ENCODE results near the gene SHC2. TPM values are rescaled to one million over a fixed set of nuclear protein-coding genes. Genes with fewer than 3 reads are reported as not detected.
A peak's percentile ranks its signal among the peaks of the same experiment; 100 is the strongest.

The SHC2 gene
- total and polyA plus RNA-seq, 2 of the 8 experiments (the other 6 are each of a cell fraction or from before 2014, with no cell fraction given) = 4.4 to 7.3 TPM

DNA sequence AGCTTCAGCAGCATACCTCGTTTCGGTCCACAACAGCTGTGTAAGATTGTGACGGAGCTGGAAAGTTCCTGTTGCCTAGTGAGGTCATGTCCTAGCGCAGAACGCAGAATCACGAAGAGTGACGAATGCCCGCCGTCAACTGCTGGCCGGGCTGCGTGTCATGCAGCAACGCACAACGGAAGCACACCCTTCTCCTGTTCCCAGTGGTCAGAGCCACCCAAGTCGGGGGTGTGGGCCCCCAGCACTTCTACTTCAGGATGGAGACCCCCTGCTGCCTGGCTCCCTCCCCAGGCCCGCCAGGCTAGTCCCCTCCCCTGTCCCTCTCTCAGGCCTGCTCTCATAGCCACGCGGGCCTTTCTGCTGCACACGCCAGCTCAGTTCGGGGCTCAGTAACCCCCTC lies 77.8 kb downstream of the SHC2 start:
- Histone ChIP-seq H2AFZ (ENCODE audit: low read length) (no peak overlapping the region), H2AK5ac (ENCODE audit: low read depth, low read length) (no peak overlapping the region), H3K14ac (ENCODE audit: insufficient read length) (no peak overlapping the region), H2BK15ac (ENCODE audit: low read length) (no peak overlapping the region), H2BK120ac (replicated peaks; ENCODE audit: low read depth, low read length) (no peak overlapping the region), H4K5ac (ENCODE audit: insufficient read length, low read depth, low read length) (no peak overlapping the region), H3K23ac (ENCODE audit: insufficient read length) (no peak overlapping the region), H3K9ac (replicated peaks in 1 of 4; ENCODE audit: extremely low read depth in 1 of 4, low read depth in 3 of 4, low read length in 3 of 4) (no peak overlapping the region), H3K18ac (ENCODE audit: extremely low read depth, low read length) (no peak overlapping the region), H3K56ac (replicated peaks; ENCODE audit: insufficient read length, low read depth, low read length) (no peak overlapping the region), H3K4ac (replicated peaks; ENCODE audit: insufficient read length, low read depth, low read length) (no peak overlapping the region), H3K9me3 (ENCODE audit: insufficient read depth in 2 of 2, low read depth in 1 of 2, low read length in 1 of 2) (no peaks in the 10 kb centered on the region; a peak in 1 of 4 replicates), H3K4me3 (ENCODE audit: extremely low read depth in 1 of 4, insufficient read depth in 2 of 4, low read depth in 3 of 4, low read length in 4 of 4) (no peak overlapping the region), H2BK5ac (ENCODE audit: low read depth, low read length) (no peak overlapping the region), H4K91ac (replicated peaks; ENCODE audit: insufficient read length, low read length) (no peak overlapping the region), H3K27me3 (replicated peaks in 1 of 4; ENCODE audit: control insufficient read depth in 3 of 4, extremely low read depth in 1 of 4, insufficient read depth in 3 of 4, low read length in 3 of 4) (peaks cover 0 to 3% (median 0%) of the 10 kb centered on the region in 4 experiments; a peak in 1 of 7 replicates), H3K4me1 (replicated peaks in 1 of 4; ENCODE audit: control insufficient read depth in 3 of 4, insufficient read depth in 4 of 4, low read length in 3 of 4) (peaks cover 0 to 11% (median 5%) of the 10 kb centered on the region in 4 experiments; a peak in 2 of 7 replicates), H3K79me2 (ENCODE audit: control insufficient read depth in 1 of 2, insufficient read depth in 2 of 2, low read length in 2 of 2) (no peaks in the 10 kb centered on the region), H3K79me1 (ENCODE audit: low read depth, low read length) (no peaks in the 10 kb centered on the region), H2BK12ac (ENCODE audit: low read depth, low read length) (no peak overlapping the region), H3K23me2 (ENCODE audit: low read depth, low read length) (no peaks in the 10 kb centered on the region), H3K27ac (ENCODE audit: low read depth, low read length) (no peak overlapping the region), H3K4me2 (ENCODE audit: insufficient read depth in 1 of 2, low read depth in 2 of 2, low read length in 2 of 2) (no peak overlapping the region), H4K20me1 (replicated peaks in 1 of 2; ENCODE audit: control insufficient read depth in 1 of 2, insufficient read depth in 2 of 2, low read length in 2 of 2) (no peaks in the 10 kb centered on the region), H2BK20ac (ENCODE audit: low read length) (0 out of 2 replicates have a peak overlapping the region, but pooled peaks have one; percentile 2), H4K8ac (ENCODE audit: extremely low read depth, insufficient read depth, low read length) (no peak overlapping the region), H3K36me3 (ENCODE audit: control insufficient read depth in 2 of 4, insufficient read depth in 4 of 4, low read length in 3 of 4) (no peaks in the 10 kb centered on the region)
- DNase-seq (ENCODE audit: low read depth in 1 of 2, low spot score in 2 of 2) (no peak), FAIRE-seq (no peak)
- 94% methylated on average over 15 of the region's 19 CpGs; no CpG with 5 or more reads in 1 of the 2 experiments for WGBS, 2 experiments (ENCODE audit: extremely low coverage in 1 of 2, insufficient coverage in 1 of 2, insufficient read length in 1 of 2, insufficient replicate concordance in 2 of 2, low coverage in 1 of 2, low lambda C conversion rate in 2 of 2, missing lambda C conversion rate in 1 of 2)
- ChIA-PET POLR2A (ENCODE audit: partially characterized antibody) (interaction anchor here (0.7 to 2.0 kb wide), 3 partner anchors 19 to 127 kb away, joined by 3 to 6 read pairs (median 3); no protein-coding TSS in a partner anchor), CTCF (ENCODE audit: partially characterized antibody) (interaction anchor here (0.6 to 3.1 kb wide), 7 partner anchors 8 to 564 kb away, joined by 3 to 20 read pairs (median 7); partner anchors contain the start of genes MADCAM1 and TPGS1)
- TF ChIP-seq SUZ12 (IDR thresholded peaks at IDR 0.05; ENCODE audit: low read length) (no peak), SP2 (IDR thresholded peaks at IDR 0.05; ENCODE audit: low read length) (no peak), NANOG (IDR thresholded peaks at IDR 0.05; ENCODE audit: insufficient read depth, low read depth, low read length, poor library complexity, severe bottlenecking) (no peak), JUND (IDR thresholded peaks at IDR 0.05; ENCODE audit: low read length) (no peak), NRF1 (IDR thresholded peaks at IDR 0.05; ENCODE audit: low read depth, low read length) (no peak), KDM5A (IDR thresholded peaks at IDR 0.05; ENCODE audit: low read length) (no peak), HDAC2 (IDR thresholded peaks at IDR 0.05; ENCODE audit: borderline replicate concordance in 1 of 2, low read depth in 2 of 2, low read length in 2 of 2) (no peak), RXRA (IDR thresholded peaks at IDR 0.05; ENCODE audit: insufficient read depth, low read depth, low read length) (no peak), TCF12 (IDR thresholded peaks at IDR 0.05; ENCODE audit: low read depth, low read length) (no peak), GTF2F1 (IDR thresholded peaks at IDR 0.05; ENCODE audit: borderline replicate concordance, low read depth, low read length) (no peak), SIN3A (conservative IDR thresholded peaks at IDR 0.05 in 1 of 2, IDR thresholded peaks at IDR 0.05 in 1 of 2; ENCODE audit: low read depth in 1 of 2, low read length in 2 of 2) (no peak), RFX5 (IDR thresholded peaks at IDR 0.05; ENCODE audit: borderline replicate concordance, low read depth, low read length) (no peak), BRCA1 (IDR thresholded peaks at IDR 0.05; ENCODE audit: low read depth, low read length) (no peak), TBP (IDR thresholded peaks at IDR 0.05; ENCODE audit: low read depth, low read length) (no peak)

Data from H1 (cell line).